Measurements from ENCODE around the gene NOTCH3. TPM values are rescaled to one million over a fixed set of nuclear protein-coding genes. Genes with fewer than 3 reads are reported as not detected.

NOTCH3 gene
- total RNA-seq, 1 experiment from 2014 or later, result 39.4 TPM

- Histone ChIP-seq H3K4me2 (ENCODE audit: low read length) (no peak overlapping the region), H3K27ac (ENCODE audit: low read depth, low read length) (no peak overlapping the region), H3K9me3 (ENCODE audit: control insufficient read depth in 1 of 2, insufficient read depth in 1 of 2, low read depth in 1 of 2, low read length in 2 of 2) (no peaks in the 10 kb centered on the region; a peak in 1 of 4 replicates), H3K36me3 (ENCODE audit: control insufficient read depth in 1 of 2, insufficient read depth in 2 of 2, low read length in 2 of 2) (no peaks in the 10 kb centered on the region), H3K4me3 (replicated peaks in 1 of 2; ENCODE audit: low read depth in 1 of 2, low read length in 2 of 2) (no peak overlapping the region), H3K4me1 (ENCODE audit: control insufficient read depth in 1 of 2, insufficient read depth in 2 of 2, low read length in 2 of 2) (no peaks in the 10 kb centered on the region), H3K9ac (ENCODE audit: low read length) (no peak overlapping the region), H4K20me1 (ENCODE audit: insufficient read depth) (no peaks in the 10 kb centered on the region), H2AFZ (ENCODE audit: low read depth, low read length, poor library complexity, severe bottlenecking) (no peak overlapping the region), H3K27me3 (ENCODE audit: insufficient read depth, low read length) (no peaks in the 10 kb centered on the region), H3K9me2 (ENCODE audit: insufficient read depth) (no peaks in the 10 kb centered on the region), H3K79me2 (ENCODE audit: insufficient read depth, low read length) (no peaks in the 10 kb centered on the region)
- ChIA-PET CTCF (interaction anchor here (1.3 to 1.8 kb wide), 2 partner anchors 57 to 363 kb away, joined by 3 to 8 read pairs; no protein-coding TSS in a partner anchor), POLR2A (interaction anchor here (1.3 to 1.5 kb wide), 2 partner anchors 24 to 57 kb away, joined by 4 to 5 read pairs; a partner anchor contains a TSS), RAD21 (ENCODE audit: low non-redundant PET in 1 of 2, low total read pairs in 2 of 2, uncharacterized antibody in 2 of 2, unreplicated experiment in 2 of 2) (no interaction called here)
- intact Hi-C loops (cut with micrococcal nuclease), result loop anchor here (1.0 to 5.0 kb wide), 5 partner anchors 49 to 408 kb away; no protein-coding TSS in a partner anchor
- no peak for DNase-seq (ENCODE audit: low read depth, low spot score)
- no peak for ATAC-seq
- no peak for TF ChIP-seq ZFX (IDR thresholded peaks at IDR 0.05)
- TF ChIP-seq, protein P1, sequence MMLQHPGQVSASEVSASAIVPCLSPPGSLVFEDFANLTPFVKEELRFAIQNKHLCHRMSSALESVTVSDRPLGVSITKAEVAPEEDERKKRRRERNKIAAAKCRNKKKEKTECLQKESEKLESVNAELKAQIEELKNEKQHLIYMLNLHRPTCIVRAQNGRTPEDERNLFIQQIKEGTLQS (IDR thresholded peaks at IDR 0.05), result no peak
- TF ChIP-seq, protein P2, sequence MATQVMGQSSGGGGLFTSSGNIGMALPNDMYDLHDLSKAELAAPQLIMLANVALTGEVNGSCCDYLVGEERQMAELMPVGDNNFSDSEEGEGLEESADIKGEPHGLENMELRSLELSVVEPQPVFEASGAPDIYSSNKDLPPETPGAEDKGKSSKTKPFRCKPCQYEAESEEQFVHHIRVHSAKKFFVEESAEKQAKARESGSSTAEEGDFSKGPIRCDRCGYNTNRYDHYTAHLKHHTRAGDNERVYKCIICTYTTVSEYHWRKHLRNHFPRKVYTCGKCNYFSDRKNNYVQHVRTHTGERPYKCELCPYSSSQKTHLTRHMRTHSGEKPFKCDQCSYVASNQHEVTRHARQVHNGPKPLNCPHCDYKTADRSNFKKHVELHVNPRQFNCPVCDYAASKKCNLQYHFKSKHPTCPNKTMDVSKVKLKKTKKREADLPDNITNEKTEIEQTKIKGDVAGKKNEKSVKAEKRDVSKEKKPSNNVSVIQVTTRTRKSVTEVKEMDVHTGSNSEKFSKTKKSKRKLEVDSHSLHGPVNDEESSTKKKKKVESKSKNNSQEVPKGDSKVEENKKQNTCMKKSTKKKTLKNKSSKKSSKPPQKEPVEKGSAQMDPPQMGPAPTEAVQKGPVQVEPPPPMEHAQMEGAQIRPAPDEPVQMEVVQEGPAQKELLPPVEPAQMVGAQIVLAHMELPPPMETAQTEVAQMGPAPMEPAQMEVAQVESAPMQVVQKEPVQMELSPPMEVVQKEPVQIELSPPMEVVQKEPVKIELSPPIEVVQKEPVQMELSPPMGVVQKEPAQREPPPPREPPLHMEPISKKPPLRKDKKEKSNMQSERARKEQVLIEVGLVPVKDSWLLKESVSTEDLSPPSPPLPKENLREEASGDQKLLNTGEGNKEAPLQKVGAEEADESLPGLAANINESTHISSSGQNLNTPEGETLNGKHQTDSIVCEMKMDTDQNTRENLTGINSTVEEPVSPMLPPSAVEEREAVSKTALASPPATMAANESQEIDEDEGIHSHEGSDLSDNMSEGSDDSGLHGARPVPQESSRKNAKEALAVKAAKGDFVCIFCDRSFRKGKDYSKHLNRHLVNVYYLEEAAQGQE (IDR thresholded peaks at IDR 0.05; ENCODE audit: low read depth), result no peak
- no peak for TF ChIP-seq SRF (IDR thresholded peaks at IDR 0.05; ENCODE audit: low read depth)
- TF ChIP-seq EZH2 (IDR thresholded peaks at IDR 0.05), result no peak
- no peak for TF ChIP-seq FOSL1 (IDR thresholded peaks at IDR 0.05; ENCODE audit: low read depth)
- no peak for TF ChIP-seq CBX3 (IDR thresholded peaks at IDR 0.05; ENCODE audit: low read depth)
- TF ChIP-seq YY1 (IDR thresholded peaks at IDR 0.05; ENCODE audit: extremely low read depth, insufficient replicate concordance, low read depth, low read length), result no peak
- no peak for TF ChIP-seq SIN3A (IDR thresholded peaks at IDR 0.05; ENCODE audit: low read depth)
- TF ChIP-seq SP1 (IDR thresholded peaks at IDR 0.05; ENCODE audit: low read depth), result no peak
- BruUV-seq (replicated peaks), result no TSS peak
Observed at GRCh38 chr19:15149737-15150136, 51.1 kb downstream of the NOTCH3 start.
